Kidney epithelial cell (primary cell): Measurements from ENCODE around the gene VRK1. TPM values are rescaled to one million over a fixed set of nuclear protein-coding genes. Genes with fewer than 3 reads are reported as not detected.

Source experiments
- DNase-seq: peaks from one replicate; pipeline ENCODE4 v3.0.0-alpha.2; 2010; ENCODE audit warnings: low read depth
- H3K27me3 ChIP-seq: 2 replicates; pipeline ENCODE4 v1.6.0; 2011; ENCODE audit warnings: low read length; ENCODE audit not compliant: control insufficient read depth, insufficient read depth
- H3K36me3 ChIP-seq: 2 replicates; pipeline ENCODE4 v1.5.1; 2011; ENCODE audit warnings: low read length; ENCODE audit not compliant: control insufficient read depth, insufficient read depth
- H3K4me3 ChIP-seq: 2 replicates; pipeline ENCODE4 v1.5.1; 2011; ENCODE audit warnings: low read depth, mild to moderate bottlenecking, control low read depth, low read length
- CTCF ChIP-seq: IDR thresholded peaks from 2 replicates; pipeline ENCODE4 v1.5.1; 2011; ENCODE audit warnings: mild to moderate bottlenecking, moderate library complexity, low read length, control low read depth, inconsistent platforms; ENCODE audit not compliant: insufficient read depth, poor library complexity, severe bottlenecking
- total RNA-seq: library from RNA; depleted of rRNA; stranded (reverse); fragments of >200 nt; gene quantifications from 2 replicates; pipeline ENCODE4 v1.2.3, GENCODE V29; 2015

Gene VRK1
- 13.0 and 20.9 TPM in 2 replicates for total RNA-seq

GRCh38 chr14:96796851-96797581 lies at the start of gene VRK1:
TSS of gene VRK1 (plus strand) at chr14:96797382. CDS start at chr14:96833472, 36,090 bp downstream.
- Histone ChIP-seq H3K27me3 (no peaks in the 10 kb centered on the region), H3K36me3 (no peaks in the 10 kb centered on the region), H3K4me3 (peak within 1 kb of the TSS; percentile 75)
- DNase-seq: peak; percentile 78
- TF ChIP-seq CTCF: no peak

- no peaks in the 10 kb centered on the region for H3K27me3 ChIP-seq
- no peak for DNase-seq
- no peak overlapping the region for H3K4me3 ChIP-seq
- no peak for TF ChIP-seq CTCF
- no peaks in the 10 kb centered on the region for H3K36me3 ChIP-seq
Observed at GRCh38 chr14:96747608-96748007, 49.6 kb upstream of the VRK1 start.

- Histone ChIP-seq H3K36me3 (no peaks in the 10 kb centered on the region), H3K4me3 (no peak overlapping the region), H3K27me3 (no peaks in the 10 kb centered on the region)
- TF ChIP-seq CTCF: no peak
- DNase-seq: no peak
Observed at GRCh38 chr14:96748362-96748761, 48.8 kb upstream of the VRK1 start.

GRCh38 chr14:96751505-96751904 lies 45.7 kb upstream of the VRK1 start:
- H3K4me3 ChIP-seq: no peak overlapping the region
- DNase-seq: no peak
- no peaks in the 10 kb centered on the region for H3K36me3 ChIP-seq
- no peak for TF ChIP-seq CTCF
- no peaks in the 10 kb centered on the region for H3K27me3 ChIP-seq

GRCh38 chr14:96752125-96752524 lies 45.1 kb upstream of the VRK1 start:
- Histone ChIP-seq H3K36me3 (no peaks in the 10 kb centered on the region), H3K4me3 (no peak overlapping the region), H3K27me3 (no peaks in the 10 kb centered on the region)
- no peak for DNase-seq
- TF ChIP-seq CTCF: no peak

- Histone ChIP-seq H3K4me3 (no peak overlapping the region), H3K36me3 (no peaks in the 10 kb centered on the region), H3K27me3 (no peaks in the 10 kb centered on the region)
- TF ChIP-seq CTCF: no peak
- DNase-seq: no peak
Observed at GRCh38 chr14:96752594-96752993, 44.6 kb upstream of the VRK1 start.
